GM12892 (cell line): ENCODE results near the gene TCFL5.

Experiments
- DNase-seq: peaks from one replicate; pipeline ENCODE4 v3.0.0; 2011; ENCODE audit not compliant: insufficient read length
- FAIRE-seq: peaks from 2 replicates; lab custom pipeline; 2011; peaks lifted over from hg19 to GRCh38; lab: Jason Lieb, UNC
- POLR2A ChIP-seq: IDR thresholded peaks from 2 replicates; pipeline ENCODE4 v1.6.1; 2011; ENCODE audit warnings: low read depth, low read length, control low read depth
- POLR2AphosphoS5 ChIP-seq: IDR thresholded peaks from 2 replicates; pipeline ENCODE4 v1.6.1; 2011; ENCODE audit warnings: low read depth, low read length, control low read depth
- TAF1 ChIP-seq: IDR thresholded peaks from 2 replicates; pipeline ENCODE4 v1.6.1; 2011; ENCODE audit warnings: low read depth, mild to moderate bottlenecking, control low read depth, low read length, borderline replicate concordance

The TCFL5 gene

GRCh38 chr20:62797671-62798532 lies 63.7 kb downstream of the TCFL5 start:
- TF ChIP-seq POLR2A, result no peak
- TF ChIP-seq POLR2AphosphoS5, result no peak
- no peak for TF ChIP-seq TAF1
- FAIRE-seq, result no peak
- DNase-seq, result no peak

GRCh38 chr20:62796699-62797491 lies 64.7 kb downstream of the TCFL5 start:
- no peak for DNase-seq
- TF ChIP-seq TAF1, result no peak
- TF ChIP-seq POLR2A, result no peak
- no peak for TF ChIP-seq POLR2AphosphoS5
- no peak for FAIRE-seq

GRCh38 chr20:62795023-62795761 lies 66.4 kb downstream of the TCFL5 start:
- peak; percentile 45; the same call in 1 of the 2 replicates for TF ChIP-seq POLR2A
- no peak for TF ChIP-seq TAF1
- DNase-seq, result no peak
- FAIRE-seq, result no peak

GRCh38 chr20:62794007-62794724 lies 67.5 kb downstream of the TCFL5 start:
- DNase-seq (peak; percentile 95), FAIRE-seq (peak; percentile 87)
- peak; percentile 73; the same call in 1 of the 2 replicates for TF ChIP-seq POLR2A
- peak; percentile 38; the same call in 1 of the 2 replicates for TF ChIP-seq POLR2AphosphoS5
- no peak for TF ChIP-seq TAF1

DNA sequence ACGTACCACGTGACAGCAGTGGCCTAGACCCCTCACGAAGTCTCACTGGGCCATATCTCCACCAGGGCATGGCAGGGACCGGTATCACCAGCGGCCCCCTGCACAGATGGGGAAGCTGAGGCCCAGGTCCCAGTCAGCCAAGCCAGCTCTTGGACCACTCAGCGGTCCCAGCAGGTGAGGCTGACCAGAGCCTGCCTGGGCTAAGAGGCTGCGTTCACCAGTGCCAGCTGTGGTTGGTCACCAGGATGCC lies 67.9 kb downstream of the TCFL5 start:
- TF ChIP-seq POLR2A (no peak), TAF1 (no peak), POLR2AphosphoS5 (no peak)
- FAIRE-seq, result no peak

DNA sequence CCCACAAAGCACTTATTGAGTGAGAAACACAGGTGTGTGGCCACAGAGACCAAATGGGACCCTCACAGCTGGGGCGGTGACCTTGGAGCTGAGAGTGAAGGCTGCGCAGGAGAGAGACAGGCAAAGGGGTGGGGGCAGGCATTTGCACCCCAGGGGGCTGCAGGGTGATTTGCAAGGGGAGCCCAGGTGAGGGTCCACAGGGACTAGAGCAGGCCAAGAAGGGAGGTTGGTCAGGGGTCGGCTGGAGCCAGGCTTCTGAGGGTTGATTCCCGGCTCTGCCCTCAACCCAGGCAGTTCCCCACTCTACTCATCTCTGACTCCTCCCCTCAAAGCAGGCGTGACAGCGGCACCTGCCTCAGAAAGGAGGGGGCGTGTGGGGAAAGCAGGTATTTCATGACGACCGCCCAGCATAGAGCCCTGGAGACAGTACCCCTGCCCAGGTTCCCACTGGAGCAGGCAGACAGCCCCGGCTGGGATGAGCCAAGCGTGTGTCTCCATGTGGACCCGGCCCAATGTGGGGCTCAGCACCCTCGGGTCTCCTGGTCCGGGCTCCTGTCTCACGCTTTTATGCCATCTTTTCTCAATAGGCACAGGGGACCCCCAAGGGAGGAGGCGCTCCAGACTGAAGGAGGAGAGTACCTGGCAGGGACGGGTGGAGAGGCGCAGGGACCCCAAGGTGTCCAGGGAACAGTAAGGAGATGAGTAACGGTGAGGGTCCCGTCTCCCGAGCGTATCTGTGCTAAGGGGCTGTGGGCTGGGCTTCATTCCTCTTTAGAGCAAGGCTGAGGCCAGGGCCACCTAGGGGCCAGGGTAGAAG lies 68.5 kb downstream of the TCFL5 start:
- DNase-seq (no peak), FAIRE-seq (no peak)
- TF ChIP-seq POLR2AphosphoS5 (no peak), POLR2A (no peak), TAF1 (no peak)

More for the DNA sequence above, 67.9 kb downstream of the TCFL5 start:
- no peak for DNase-seq

DNA sequence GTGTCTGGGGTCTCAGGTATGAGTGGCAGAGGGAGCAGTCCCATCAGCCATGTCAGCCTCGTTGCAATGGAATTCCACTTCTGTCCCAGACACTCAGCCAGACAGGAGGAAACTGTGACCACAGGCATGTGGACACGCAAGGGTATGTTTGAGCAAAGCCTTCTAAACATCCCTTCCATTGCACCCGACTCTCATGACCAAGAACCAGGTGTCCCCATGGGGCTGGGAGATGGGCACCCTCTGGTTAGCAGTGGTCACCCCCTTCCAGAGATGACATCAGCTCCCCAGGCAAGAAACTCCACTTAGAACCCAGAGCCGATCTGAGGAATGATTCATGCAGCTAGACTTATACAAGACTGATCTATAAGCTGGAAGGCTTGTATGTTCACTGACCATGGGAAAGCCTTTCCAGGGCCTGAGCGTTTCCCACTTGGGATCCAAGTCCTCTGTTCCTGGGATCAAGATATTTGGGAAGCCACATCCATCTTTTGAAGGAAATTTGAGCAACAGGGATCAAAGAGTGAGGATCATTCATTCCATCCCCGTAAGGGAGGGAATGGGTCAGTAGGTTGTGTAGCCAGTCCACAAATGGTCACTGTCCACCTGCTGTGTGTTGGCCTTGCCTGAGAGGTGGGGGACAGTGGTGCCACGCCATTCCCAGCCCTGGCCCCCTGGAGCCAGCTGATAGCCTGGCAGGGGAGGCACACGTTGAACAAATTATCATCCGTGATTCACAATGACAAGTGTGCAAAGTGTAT lies 69.3 kb downstream of the TCFL5 start:
- DNase-seq (no peak), FAIRE-seq (no peak)
- TF ChIP-seq POLR2A, result no peak
- TF ChIP-seq POLR2AphosphoS5, result no peak
- no peak for TF ChIP-seq TAF1

DNA sequence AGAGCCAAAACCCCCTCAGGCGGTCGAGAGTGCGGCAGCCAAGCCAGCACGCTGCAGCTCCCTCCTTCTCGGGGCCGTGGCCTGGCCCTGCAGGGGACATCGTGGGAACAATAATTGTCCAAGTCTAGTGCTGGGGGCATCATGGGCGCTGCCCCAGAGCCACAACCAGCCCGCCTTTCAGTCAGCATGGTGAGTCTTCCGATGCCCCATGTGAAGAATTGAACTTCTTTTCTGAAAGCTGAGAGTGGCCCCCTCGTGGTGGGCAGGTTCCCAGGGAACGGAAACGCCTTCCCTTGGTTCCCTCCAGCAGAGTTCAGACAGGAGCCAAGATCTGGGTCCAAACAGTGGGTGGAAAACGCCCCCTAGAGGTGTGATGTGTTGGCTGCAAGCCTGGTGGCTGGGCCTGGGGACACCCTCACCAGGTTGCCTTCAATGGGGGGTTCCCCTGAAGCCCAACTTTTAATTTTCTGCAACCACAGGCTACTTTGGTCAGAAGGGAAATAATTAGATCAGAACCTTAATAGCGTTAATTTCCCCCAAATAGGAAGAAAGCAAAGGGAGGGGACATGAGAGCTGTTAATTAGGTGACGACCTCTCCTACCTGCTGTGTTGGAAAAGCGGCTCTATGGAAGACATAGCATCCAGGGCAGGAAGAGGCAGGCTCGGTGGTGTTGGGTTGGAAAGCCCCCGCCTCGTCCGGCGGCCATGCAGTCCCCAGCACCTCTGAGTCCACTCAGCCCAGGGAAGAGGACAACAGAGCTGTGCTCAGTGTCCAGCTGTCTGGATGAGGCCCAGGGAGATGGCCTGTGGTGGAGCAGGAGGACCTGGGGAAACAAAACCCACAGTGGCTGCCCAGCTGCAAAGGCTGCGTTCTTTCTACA lies 70.1 kb downstream of the TCFL5 start:
- no peak for TF ChIP-seq POLR2A
- no peak for TF ChIP-seq POLR2AphosphoS5
- DNase-seq, result peak; percentile 64
- FAIRE-seq, result no peak
